Naive thymus-derived CD4-positive, alpha-beta T cell (primary cell): ENCODE results near the gene C9orf152. TPM values are rescaled to one million over a fixed set of nuclear protein-coding genes. Genes with fewer than 3 reads are reported as not detected.

ENCODE experiments used
- ATAC-seq: fragments of 150-1000 bp; cut with Tn5 transposase; 2 replicates; pipeline ENCODE4 v1.10.0; 2021; ENCODE audit warnings: mild to moderate bottlenecking, moderate library complexity
- CTCF ChIA-PET: fragments of 350-600 bp; sonication (Branson Sonifier 250); formaldehyde crosslinking; loops from one replicate; lab custom pipeline; 2021; ENCODE audit warnings: antibody characterized with exemption; lab: Charles Lee
- POLR2A ChIA-PET: fragments of 350-600 bp; sonication (Branson Sonifier 250); formaldehyde crosslinking; loops from one replicate; lab custom pipeline; 2021; ENCODE audit warnings: antibody characterized with exemption, inconsistent platforms; lab: Charles Lee
- DNase-seq, 9 donors: peaks; one replicate each; pipeline versions ENCODE4 v3.0.0 to v3.0.0-alpha.2; 2020 to 2022; ENCODE audit warnings: mixed read lengths in 1 of 9
- H3K27ac ChIP-seq: one replicate; pipeline ENCODE4 v1.7.0; 2013; ENCODE audit warnings: mild to moderate bottlenecking, low read depth, low read length, moderate library complexity
- H3K27me3 ChIP-seq, 2 donors: one replicate each; pipeline ENCODE4 v1.7.0; 2013; ENCODE audit warnings: low read length in 2 of 2, mild to moderate bottlenecking in 2 of 2, moderate library complexity in 2 of 2; ENCODE audit not compliant: control insufficient read depth in 2 of 2, insufficient read depth in 2 of 2
- H3K36me3 ChIP-seq, 3 experiments: 1 replicate in 2 of 3; 2 replicates in 1 of 3; pipeline ENCODE4 v1.7.0; 2013; ENCODE audit warnings: low read length in 3 of 3, mild to moderate bottlenecking in 3 of 3, moderate library complexity in 1 of 3; ENCODE audit not compliant: insufficient read depth in 3 of 3, control insufficient read depth in 2 of 3
- H3K4me1 ChIP-seq, 2 donors: one replicate each; pipeline ENCODE4 v1.7.0; 2013; ENCODE audit warnings: low read length in 2 of 2, mild to moderate bottlenecking in 2 of 2, moderate library complexity in 1 of 2; ENCODE audit not compliant: control insufficient read depth in 2 of 2, insufficient read depth in 2 of 2
- H3K4me3 ChIP-seq: 2 replicates; pipeline ENCODE4 v1.7.0; 2013; ENCODE audit warnings: mild to moderate bottlenecking, low read length
- H3K9me3 ChIP-seq, 3 experiments: 1 replicate in 2 of 3; 2 replicates in 1 of 3; pipeline ENCODE4 v1.7.0; 2013; ENCODE audit warnings: low read length in 3 of 3; ENCODE audit not compliant: control insufficient read depth in 2 of 3
- H3K27ac Mint-ChIP-seq, 9 donors: one replicate each; pipeline ENCODE4 v1.8.0; 2020 to 2022; ENCODE audit warnings: mixed read lengths in 9 of 9, mild to moderate bottlenecking in 8 of 9, moderate library complexity in 5 of 9, inconsistent platforms in 2 of 9
- H3K27me3 Mint-ChIP-seq, 5 donors: one replicate each; pipeline ENCODE4 v1.8.0; 2021 to 2022; ENCODE audit warnings: mixed read lengths in 5 of 5, mild to moderate bottlenecking in 1 of 5
- H3K36me3 Mint-ChIP-seq, 5 donors: one replicate each; pipeline ENCODE4 v1.8.0; 2020 to 2022; ENCODE audit warnings: mixed read lengths in 5 of 5, mild to moderate bottlenecking in 3 of 5, inconsistent platforms in 1 of 5
- H3K4me1 Mint-ChIP-seq, 7 donors: one replicate each; pipeline ENCODE4 v1.8.0; 2020 to 2022; ENCODE audit warnings: mixed read lengths in 7 of 7, mild to moderate bottlenecking in 3 of 7, inconsistent platforms in 1 of 7
- H3K4me3 Mint-ChIP-seq, 10 donors: one replicate each; pipeline ENCODE4 v1.8.0; 2020 to 2022; ENCODE audit warnings: mild to moderate bottlenecking in 10 of 10, mixed read lengths in 10 of 10, moderate library complexity in 6 of 10, inconsistent platforms in 2 of 10
- H3K9me3 Mint-ChIP-seq, 11 donors: one replicate each; pipeline ENCODE4 v1.8.0; 2020 to 2022; ENCODE audit warnings: mixed read lengths in 11 of 11, mild to moderate bottlenecking in 4 of 11, inconsistent platforms in 1 of 11, moderate library complexity in 1 of 11
- intact Hi-C, 2 donors: fragments of 100-400 bp; cut with micrococcal nuclease; formaldehyde crosslinking; loops; one replicate each; pipeline ENCODE4 v1.15.1; 2023
- polyA plus RNA-seq, 2 donors: library from polyadenylated mRNA; unstranded; fragments of 300-500 nt; fragmentation: Illumina TruSeq; gene quantifications; one replicate each; pipeline ENCODE4 v1.2.3, GENCODE V29; 2021
- total RNA-seq, 6 experiments: library from RNA in 5 of 6; stranded (reverse) in 5 of 6; gene quantifications; 1 replicate in 5 of 6; 2 replicates in 1 of 6; pipeline ENCODE4 v1.2.3 and lab custom pipeline; 2021 to 2026

C9orf152 gene
- total and polyA plus RNA-seq, 7 experiments from 2014 or later = not detected

DNA sequence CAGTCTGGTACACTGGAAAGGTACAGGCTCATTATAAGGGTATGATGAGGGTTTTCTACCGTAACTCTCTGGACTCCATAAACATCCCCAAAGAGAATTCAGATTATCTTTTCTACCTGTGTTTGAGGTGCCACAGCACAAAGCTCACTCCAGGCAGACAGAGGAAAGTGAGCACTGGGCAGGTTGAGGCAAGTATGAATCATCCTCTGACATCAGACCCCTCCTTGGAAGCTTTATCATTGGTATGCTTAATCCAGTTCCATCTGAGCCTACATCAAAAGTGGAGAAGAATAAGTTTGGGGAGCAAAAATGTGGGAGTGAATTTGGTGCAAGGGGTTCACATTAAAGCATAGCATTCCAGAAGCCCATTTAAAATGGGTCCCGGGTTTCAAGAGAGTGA, 21.7 kb downstream of the C9orf152 start:
- ATAC-seq (no peak), DNase-seq (no peak)
- Histone ChIP-seq H3K9me3 (no peaks in the 10 kb centered on the region), H3K36me3 (no peaks in the 10 kb centered on the region), H3K4me1 (no peaks in the 10 kb centered on the region), H3K27me3 (no peaks in the 10 kb centered on the region), H3K27ac (no peak overlapping the region), H3K4me3 (no peak overlapping the region)
- Mint-ChIP-seq H3K4me3 (no peak overlapping the region), H3K27ac (no peak overlapping the region), H3K27me3 (peaks cover 0 to 2% (median 0%) of the 10 kb centered on the region in 5 donors), H3K4me1 (peaks cover 0 to 12% (median 5%) of the 10 kb centered on the region in 7 donors), H3K36me3 (no peaks in the 10 kb centered on the region), H3K9me3 (peaks cover 0 to 2% (median 0%) of the 10 kb centered on the region in 11 donors)
- POLR2A ChIA-PET = no interaction called here
- intact Hi-C loops = loop anchor here in 1 of 2 donors (10.0 kb wide), 1 partner anchor 1109 kb away; no protein-coding TSS in a partner anchor
- CTCF ChIA-PET = no interaction called here

DNA sequence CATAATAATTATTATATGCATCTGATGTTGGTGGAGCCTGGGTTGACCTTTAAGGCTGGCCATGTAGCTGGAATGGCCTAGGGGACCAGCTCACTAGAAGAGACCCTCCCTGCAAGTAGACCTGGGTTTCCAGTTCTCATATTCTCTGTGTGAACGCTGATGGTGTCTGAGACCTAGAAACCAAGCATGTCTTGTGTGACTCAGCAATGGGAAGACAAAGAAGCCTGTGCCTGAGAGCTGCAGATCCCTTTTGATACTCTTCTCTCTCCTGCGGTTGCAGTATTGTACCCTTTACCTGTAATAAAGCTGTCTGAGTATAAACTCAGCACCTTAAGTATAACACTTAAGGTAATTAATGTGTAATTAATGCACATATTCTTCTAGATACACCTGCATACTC, 22.2 kb downstream of the C9orf152 start:
- H3K4me1 ChIP-seq = no peaks in the 10 kb centered on the region
- peaks cover 0 to 15% (median 5%) of the 10 kb centered on the region in 7 donors for H3K4me1 Mint-ChIP-seq
- no peaks in the 10 kb centered on the region for H3K36me3 ChIP-seq
- no peaks in the 10 kb centered on the region for H3K27me3 ChIP-seq
- ChIA-PET CTCF (interaction anchor here (1.6 kb wide), 1 partner anchor 59 kb away, joined by 3 read pairs; no protein-coding TSS in a partner anchor), POLR2A (no interaction called here)
- DNase-seq (no peak), ATAC-seq (no peak)
- no peak overlapping the region for H3K27ac Mint-ChIP-seq
- H3K4me3 Mint-ChIP-seq = no peak overlapping the region
- peaks cover 0 to 4% (median 0%) of the 10 kb centered on the region in 5 donors for H3K36me3 Mint-ChIP-seq
- H3K9me3 Mint-ChIP-seq = peaks cover 0 to 6% (median 2%) of the 10 kb centered on the region in 11 donors
- H3K27ac ChIP-seq = no peak overlapping the region
- intact Hi-C loops = loop anchor here in 1 of 2 donors (10.0 kb wide), 1 partner anchor 1109 kb away; no protein-coding TSS in a partner anchor
- no peak overlapping the region for H3K4me3 ChIP-seq
- no peaks in the 10 kb centered on the region for H3K9me3 ChIP-seq
- H3K27me3 Mint-ChIP-seq = peaks cover 0 to 2% (median 0%) of the 10 kb centered on the region in 5 donors

DNA sequence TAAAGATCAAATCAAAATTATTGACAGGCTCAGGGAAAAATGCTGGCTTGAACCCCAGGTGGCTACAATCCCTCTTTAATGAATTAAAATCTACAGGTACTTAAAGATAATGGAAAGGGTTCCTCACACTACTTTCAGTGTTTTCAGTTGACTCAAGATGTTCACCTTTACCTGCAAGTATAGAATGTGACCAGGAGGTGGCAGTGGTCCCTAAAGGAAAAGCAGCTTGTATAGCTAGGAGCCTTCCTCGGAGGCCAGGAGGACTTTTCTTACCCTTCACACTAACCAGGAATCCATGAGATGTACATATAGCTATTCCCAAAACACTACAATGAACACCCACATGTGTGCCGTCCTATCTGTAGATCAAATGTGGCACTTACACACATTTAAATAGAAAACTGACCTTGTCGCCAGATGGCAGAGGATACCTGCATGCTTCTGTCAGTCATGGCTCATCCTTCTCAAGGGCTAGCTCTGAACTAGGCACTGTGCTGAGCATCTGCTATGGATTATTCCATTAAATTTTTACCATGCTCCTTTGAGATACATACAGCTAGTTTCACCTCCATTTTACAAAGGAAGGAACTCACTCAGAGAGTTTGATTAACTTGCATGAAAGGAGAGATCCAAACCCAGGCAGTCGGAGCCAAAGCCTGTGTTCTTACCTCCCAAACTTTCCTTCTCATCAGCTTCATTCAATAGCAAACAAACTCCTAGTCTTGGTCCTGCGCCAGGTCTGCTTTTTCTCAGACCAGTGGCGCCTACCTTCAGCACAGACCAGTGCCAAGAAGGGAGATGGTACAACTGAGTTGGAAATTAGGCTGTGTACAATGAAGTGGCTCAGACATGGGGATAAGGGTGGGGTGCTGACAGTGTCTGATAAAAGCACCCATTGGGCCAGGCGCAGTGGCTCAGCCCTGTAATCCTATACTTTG, 24.5 kb downstream of the C9orf152 start:
- ChIA-PET POLR2A (no interaction called here), CTCF (interaction anchor here (0.5 to 3.0 kb wide), 7 partner anchors 14 to 1431 kb away, joined by 3 to 6 read pairs (median 4); no protein-coding TSS in a partner anchor)
- intact Hi-C loops = loop anchor here (1.0 to 10.0 kb wide), 4 partner anchors 34 to 1111 kb away; no protein-coding TSS in a partner anchor
- Mint-ChIP-seq H3K4me1 (peaks cover 0 to 16% (median 0%) of the 10 kb centered on the region in 7 donors), H3K4me3 (no peak overlapping the region), H3K27me3 (peaks cover 0 to 2% (median 0%) of the 10 kb centered on the region in 5 donors), H3K36me3 (peaks cover 0 to 14% (median 0%) of the 10 kb centered on the region in 5 donors), H3K9me3 (peaks cover 0 to 10% (median 4%) of the 10 kb centered on the region in 11 donors), H3K27ac (no peak overlapping the region)
- H3K9me3 ChIP-seq = no peaks in the 10 kb centered on the region
- H3K4me3 ChIP-seq = no peak overlapping the region
- no peaks in the 10 kb centered on the region for H3K4me1 ChIP-seq
- H3K27ac ChIP-seq = no peak overlapping the region
- ATAC-seq = peak; percentile 71
- H3K36me3 ChIP-seq = no peaks in the 10 kb centered on the region
- peak in 8 of 9 donors; percentile 10 to 58 (median 40) for DNase-seq
- no peaks in the 10 kb centered on the region for H3K27me3 ChIP-seq

DNA sequence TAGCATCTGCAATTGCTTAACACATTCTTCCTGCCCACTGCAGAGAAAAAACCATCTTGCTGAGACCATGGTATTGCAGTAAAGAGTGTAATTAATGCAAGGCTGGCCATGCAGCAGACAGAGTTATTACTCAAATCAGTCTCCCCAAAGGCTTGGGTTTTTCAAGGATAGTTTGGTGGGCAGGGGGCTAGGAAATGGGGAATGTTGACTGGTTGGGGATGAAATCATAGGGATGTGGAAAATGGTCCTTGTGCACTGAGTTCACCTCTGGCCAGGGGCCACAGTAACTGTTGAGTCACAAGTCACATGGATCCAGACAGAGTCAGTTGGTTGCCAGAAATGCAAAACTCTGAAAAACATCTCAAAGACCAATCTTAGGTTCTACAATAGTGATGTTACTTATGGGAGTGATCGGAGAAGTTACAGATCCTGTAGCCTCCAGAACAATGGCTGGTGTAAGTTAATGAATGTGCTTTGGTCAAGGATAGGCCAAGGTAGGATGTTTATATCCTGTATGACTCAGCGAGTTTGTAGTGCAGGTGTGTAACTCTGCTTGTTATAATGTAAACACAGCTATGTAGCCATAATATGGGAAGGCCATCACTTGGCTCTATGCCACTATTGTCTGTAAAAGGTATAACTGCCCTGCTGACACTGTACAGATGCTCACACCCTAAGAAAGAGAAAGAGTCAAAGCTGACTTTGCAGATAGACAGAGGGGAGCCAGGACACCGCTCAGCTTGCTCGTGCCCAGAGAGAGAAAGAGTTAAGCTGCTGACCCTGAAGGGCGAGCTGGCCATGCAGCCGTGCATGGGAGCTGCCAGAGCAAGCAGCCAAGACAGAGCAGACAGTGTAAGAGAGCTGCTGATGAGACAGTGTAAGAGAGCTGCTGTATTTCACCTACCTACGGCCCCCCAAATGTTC, 27.2 kb downstream of the C9orf152 start:
- H3K4me3 Mint-ChIP-seq = no peak overlapping the region
- H3K27ac Mint-ChIP-seq = no peak overlapping the region
- Histone ChIP-seq H3K4me1 (no peaks in the 10 kb centered on the region), H3K27me3 (no peaks in the 10 kb centered on the region), H3K9me3 (no peaks in the 10 kb centered on the region), H3K27ac (no peak overlapping the region), H3K36me3 (no peaks in the 10 kb centered on the region), H3K4me3 (no peak overlapping the region)
- CTCF ChIA-PET = interaction anchor here (0.6 to 0.7 kb wide), 2 partner anchors 22 to 286 kb away, joined by 3 to 5 read pairs; no protein-coding TSS in a partner anchor
- peaks cover 0 to 14% (median 0%) of the 10 kb centered on the region in 5 donors for H3K36me3 Mint-ChIP-seq
- ATAC-seq (no peak), DNase-seq (no peak)
- H3K4me1 Mint-ChIP-seq = peaks cover 0 to 15% (median 0%) of the 10 kb centered on the region in 7 donors
- intact Hi-C loops = loop anchor here (5.0 to 10.0 kb wide), 2 partner anchors 247 to 1114 kb away; no protein-coding TSS in a partner anchor
- no peaks in the 10 kb centered on the region for H3K27me3 Mint-ChIP-seq
- peaks cover 0 to 10% (median 4%) of the 10 kb centered on the region in 11 donors for H3K9me3 Mint-ChIP-seq
- POLR2A ChIA-PET = no interaction called here

DNA sequence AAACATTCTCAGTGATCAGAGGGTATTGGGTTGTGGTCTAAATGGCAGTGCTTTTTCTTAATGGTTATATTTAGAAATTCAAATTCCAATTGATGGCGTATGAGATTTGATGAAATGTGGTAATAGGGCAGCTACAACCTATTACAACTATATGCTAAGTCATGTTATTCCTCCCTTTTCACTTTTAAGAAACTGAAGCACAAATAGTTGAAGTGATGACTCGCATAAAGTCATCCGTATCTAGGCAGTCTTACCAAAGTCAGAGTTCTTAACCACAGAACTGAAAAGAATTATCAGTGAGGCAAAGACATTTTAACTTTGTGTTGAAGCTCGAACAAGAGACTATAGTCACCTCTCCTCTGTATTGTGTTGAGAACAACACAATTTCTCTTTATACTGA, 28.2 kb downstream of the C9orf152 start:
- Histone ChIP-seq H3K36me3 (no peaks in the 10 kb centered on the region), H3K9me3 (no peaks in the 10 kb centered on the region), H3K4me1 (no peaks in the 10 kb centered on the region), H3K27ac (no peak overlapping the region), H3K4me3 (no peak overlapping the region), H3K27me3 (no peaks in the 10 kb centered on the region)
- CTCF ChIA-PET = interaction anchor here (0.6 kb wide), 1 partner anchor 634 kb away, joined by 4 read pairs; no protein-coding TSS in a partner anchor
- H3K4me1 Mint-ChIP-seq = peaks cover 0 to 15% (median 0%) of the 10 kb centered on the region in 7 donors
- ATAC-seq (no peak), DNase-seq (no peak)
- intact Hi-C loops = loop anchor here (5.0 to 10.0 kb wide), 2 partner anchors 248 to 1115 kb away; no protein-coding TSS in a partner anchor
- H3K27ac Mint-ChIP-seq = no peak overlapping the region
- H3K4me3 Mint-ChIP-seq = no peak overlapping the region
- peaks cover 0 to 14% (median 0%) of the 10 kb centered on the region in 5 donors for H3K36me3 Mint-ChIP-seq
- POLR2A ChIA-PET = no interaction called here
- peaks cover 0 to 10% (median 4%) of the 10 kb centered on the region in 11 donors for H3K9me3 Mint-ChIP-seq
- no peaks in the 10 kb centered on the region for H3K27me3 Mint-ChIP-seq

DNA sequence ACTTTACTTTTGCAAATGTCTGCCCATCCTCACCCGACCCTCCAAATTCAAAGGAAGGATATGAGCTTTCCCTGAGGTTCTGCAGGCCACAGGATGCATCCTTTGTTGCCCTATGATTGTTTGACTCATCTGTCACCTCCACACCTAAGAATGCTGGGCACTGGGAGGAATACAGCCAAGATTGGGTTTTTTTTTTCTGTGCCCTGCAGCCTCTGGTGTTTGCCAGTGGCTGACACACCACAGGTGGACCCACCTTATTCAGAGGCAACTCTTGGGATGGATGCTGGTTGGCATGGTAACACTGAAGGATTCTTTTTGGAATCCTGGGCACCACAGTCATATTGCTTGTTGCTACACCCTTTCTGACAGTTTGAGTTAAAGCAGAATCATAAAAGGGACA, 29.7 kb downstream of the C9orf152 start:
- Histone ChIP-seq H3K4me3 (no peak overlapping the region), H3K36me3 (no peaks in the 10 kb centered on the region), H3K27me3 (no peaks in the 10 kb centered on the region), H3K4me1 (no peaks in the 10 kb centered on the region), H3K9me3 (no peaks in the 10 kb centered on the region), H3K27ac (no peak overlapping the region)
- ChIA-PET POLR2A (no interaction called here), CTCF (no interaction called here)
- Mint-ChIP-seq H3K4me3 (no peak overlapping the region), H3K4me1 (peaks cover 3 to 17% (median 5%) of the 10 kb centered on the region in 7 donors), H3K36me3 (peaks cover 0 to 18% (median 0%) of the 10 kb centered on the region in 5 donors), H3K27ac (no peak overlapping the region), H3K9me3 (peaks cover 0 to 10% (median 4%) of the 10 kb centered on the region in 11 donors), H3K27me3 (peaks cover 0 to 4% (median 0%) of the 10 kb centered on the region in 5 donors)
- ATAC-seq (no peak), DNase-seq (no peak)
- intact Hi-C loops = no loop called here
